HL-60 (cell line): ENCODE measurements around the gene VAT1.

Experiments
- DNase-seq, 2 experiments: peaks; one replicate each; pipeline ENCODE4 v3.0.0-alpha.2; 2010 to 2020; ENCODE audit warnings: low read depth in 1 of 2, low spot score in 1 of 2
- H3K27ac ChIP-seq: fragments of 250-450 bp; sonication (Bioruptor Pico); replicated peaks from 2 replicates; pipeline ENCODE4 v1.5.1; 2020; ENCODE audit warnings: mild to moderate bottlenecking, moderate library complexity
- H3K27me3 ChIP-seq: fragments of 250-450 bp; sonication (Bioruptor Pico); 2 replicates; pipeline ENCODE4 v1.5.1; 2021; ENCODE audit warnings: mild to moderate bottlenecking, moderate library complexity; ENCODE audit not compliant: insufficient read depth, poor library complexity, severe bottlenecking
- H3K4me3 ChIP-seq: replicated peaks from 2 replicates; pipeline ENCODE4 v1.5.1; 2011; ENCODE audit warnings: mild to moderate bottlenecking, control low read depth, low read length; ENCODE audit not compliant: insufficient read depth
- CTCF ChIP-seq: IDR thresholded peaks from one replicate; pipeline ENCODE4 v1.5.1; 2011; ENCODE audit warnings: low read length, control low read depth, inconsistent platforms; ENCODE audit not compliant: insufficient read depth
- GABPA ChIP-seq: IDR thresholded peaks from 2 replicates; pipeline ENCODE4 v1.6.1; 2012; ENCODE audit warnings: low read depth
- POLR2AphosphoS5 ChIP-seq: IDR thresholded peaks from 2 replicates; pipeline ENCODE4 v1.6.1; 2012; ENCODE audit warnings: low read depth
- SPI1 ChIP-seq: IDR thresholded peaks from 2 replicates; pipeline ENCODE4 v1.6.1; 2012; ENCODE audit warnings: low read depth, mild to moderate bottlenecking, borderline replicate concordance
- TF ChIP-seq, protein P1 (sequence below): IDR thresholded peaks from 2 replicates; pipeline ENCODE4 v1.6.1; 2012; ENCODE audit warnings: low read depth; ENCODE audit not compliant: insufficient replicate concordance

Gene VAT1

GRCh38 chr17:42992872-42993271 is 29.3 kb downstream of the VAT1 start:
- DNase-seq: no peak
- Histone ChIP-seq H3K27ac (no peak overlapping the region), H3K27me3 (no peaks in the 10 kb centered on the region), H3K4me3 (no peak overlapping the region)
- TF ChIP-seq SPI1 (no peak), CTCF (no peak), GABPA (no peak), POLR2AphosphoS5 (no peak)
- TF ChIP-seq, protein P1, sequence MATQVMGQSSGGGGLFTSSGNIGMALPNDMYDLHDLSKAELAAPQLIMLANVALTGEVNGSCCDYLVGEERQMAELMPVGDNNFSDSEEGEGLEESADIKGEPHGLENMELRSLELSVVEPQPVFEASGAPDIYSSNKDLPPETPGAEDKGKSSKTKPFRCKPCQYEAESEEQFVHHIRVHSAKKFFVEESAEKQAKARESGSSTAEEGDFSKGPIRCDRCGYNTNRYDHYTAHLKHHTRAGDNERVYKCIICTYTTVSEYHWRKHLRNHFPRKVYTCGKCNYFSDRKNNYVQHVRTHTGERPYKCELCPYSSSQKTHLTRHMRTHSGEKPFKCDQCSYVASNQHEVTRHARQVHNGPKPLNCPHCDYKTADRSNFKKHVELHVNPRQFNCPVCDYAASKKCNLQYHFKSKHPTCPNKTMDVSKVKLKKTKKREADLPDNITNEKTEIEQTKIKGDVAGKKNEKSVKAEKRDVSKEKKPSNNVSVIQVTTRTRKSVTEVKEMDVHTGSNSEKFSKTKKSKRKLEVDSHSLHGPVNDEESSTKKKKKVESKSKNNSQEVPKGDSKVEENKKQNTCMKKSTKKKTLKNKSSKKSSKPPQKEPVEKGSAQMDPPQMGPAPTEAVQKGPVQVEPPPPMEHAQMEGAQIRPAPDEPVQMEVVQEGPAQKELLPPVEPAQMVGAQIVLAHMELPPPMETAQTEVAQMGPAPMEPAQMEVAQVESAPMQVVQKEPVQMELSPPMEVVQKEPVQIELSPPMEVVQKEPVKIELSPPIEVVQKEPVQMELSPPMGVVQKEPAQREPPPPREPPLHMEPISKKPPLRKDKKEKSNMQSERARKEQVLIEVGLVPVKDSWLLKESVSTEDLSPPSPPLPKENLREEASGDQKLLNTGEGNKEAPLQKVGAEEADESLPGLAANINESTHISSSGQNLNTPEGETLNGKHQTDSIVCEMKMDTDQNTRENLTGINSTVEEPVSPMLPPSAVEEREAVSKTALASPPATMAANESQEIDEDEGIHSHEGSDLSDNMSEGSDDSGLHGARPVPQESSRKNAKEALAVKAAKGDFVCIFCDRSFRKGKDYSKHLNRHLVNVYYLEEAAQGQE: no peak

DNA sequence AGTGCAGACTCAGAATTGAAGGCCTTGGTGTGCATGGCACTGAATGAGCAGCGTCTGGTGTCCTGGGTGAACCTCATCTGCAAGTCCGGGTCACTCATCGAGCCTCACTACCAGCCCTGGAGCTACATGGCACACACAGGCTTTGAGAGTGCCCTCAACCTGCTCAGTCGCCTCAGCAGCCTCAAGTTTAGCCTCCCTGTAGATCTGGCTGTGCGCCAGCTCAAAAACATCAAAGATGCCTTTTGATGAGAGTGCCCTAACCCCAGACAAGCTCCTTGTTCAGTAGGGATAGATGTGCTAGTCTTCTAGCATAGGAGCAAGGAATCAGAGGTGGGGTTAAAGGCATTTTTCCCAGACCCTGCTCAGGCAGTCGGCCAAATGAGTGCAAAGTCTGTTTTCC is 30.7 kb downstream of the VAT1 start:
- TF ChIP-seq POLR2AphosphoS5: no peak
- no peak for DNase-seq
- H3K27me3 ChIP-seq: no peaks in the 10 kb centered on the region
- H3K4me3 ChIP-seq: no peak overlapping the region
- H3K27ac ChIP-seq: no peak overlapping the region

DNA sequence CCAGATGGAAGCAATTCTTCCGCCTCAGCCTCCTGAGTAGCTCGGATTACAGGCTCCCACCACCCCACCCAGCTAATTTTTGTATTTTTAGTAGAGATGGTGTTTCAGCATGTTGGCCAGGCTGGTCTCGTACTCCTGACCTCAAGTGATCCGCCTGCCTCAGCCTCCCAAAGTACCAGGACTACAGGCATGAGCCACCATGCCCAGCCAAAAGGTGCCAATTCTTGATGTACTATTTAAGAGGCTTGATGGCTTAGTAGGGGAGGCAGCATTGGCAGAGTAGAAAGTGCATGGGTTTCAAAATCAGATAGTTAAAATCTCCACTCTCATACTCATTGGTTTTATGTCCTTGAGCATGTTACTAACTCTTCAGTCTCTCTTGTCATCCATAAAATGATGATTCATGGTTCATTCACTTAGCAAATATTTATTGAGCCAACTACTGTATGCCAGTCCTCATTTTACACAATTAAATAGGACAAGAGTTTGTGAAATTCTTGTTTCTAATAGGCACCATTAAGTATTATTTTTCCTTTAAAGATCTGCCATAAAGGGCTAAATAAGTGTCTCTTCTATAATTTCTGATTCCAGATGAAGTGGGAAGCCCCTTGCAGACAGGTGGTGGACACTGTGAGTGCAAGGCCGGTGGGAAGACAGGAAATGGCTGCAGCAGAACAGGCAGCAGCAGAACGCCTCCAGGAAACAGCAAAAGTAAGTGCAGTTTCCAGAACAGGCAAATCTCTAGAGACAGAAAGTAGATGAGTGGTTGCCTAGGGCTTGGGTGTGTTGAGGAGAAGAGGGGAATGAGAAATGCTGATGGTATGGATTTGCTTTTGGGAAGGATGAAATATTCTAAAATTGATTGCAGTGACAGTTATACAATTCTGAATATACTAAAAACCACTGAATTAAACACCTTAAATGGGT is 32.2 kb downstream of the VAT1 start:
- H3K27ac ChIP-seq: no peak overlapping the region
- H3K27me3 ChIP-seq: no peaks in the 10 kb centered on the region
- DNase-seq: no peak
- TF ChIP-seq POLR2AphosphoS5: no peak
- TF ChIP-seq, protein P1: no peak
- TF ChIP-seq SPI1: no peak
- TF ChIP-seq CTCF: no peak
- H3K4me3 ChIP-seq: no peak overlapping the region

DNA sequence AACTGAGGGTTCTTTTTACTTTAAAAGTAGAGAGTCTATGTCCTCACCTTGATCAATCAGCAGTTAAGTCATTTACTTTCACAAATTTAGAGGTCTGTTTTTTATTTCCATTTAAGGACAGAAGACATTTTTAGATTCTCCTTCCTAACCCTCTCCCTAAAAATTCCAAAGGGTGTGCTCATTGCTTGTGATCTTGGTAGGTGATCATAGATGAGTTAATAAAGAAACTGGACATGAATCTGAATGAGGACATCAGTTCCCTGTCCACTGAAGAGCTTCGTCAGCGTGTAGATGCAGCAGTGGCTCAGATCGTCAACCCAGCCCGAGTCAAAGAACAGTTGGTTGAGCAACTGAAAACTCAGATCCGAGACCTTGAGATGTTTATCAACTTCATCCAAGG is 33.0 kb downstream of the VAT1 start:
- Histone ChIP-seq H3K27me3 (no peaks in the 10 kb centered on the region), H3K27ac (no peak overlapping the region), H3K4me3 (no peak overlapping the region)
- TF ChIP-seq GABPA (no peak), POLR2AphosphoS5 (no peak), SPI1 (no peak), CTCF (no peak)
- TF ChIP-seq, protein P1: no peak
- no peak for DNase-seq
